ENCODE results near the gene VSIG10. TPM values are rescaled to one million over a fixed set of nuclear protein-coding genes. Genes with fewer than 3 reads are reported as not detected.

VSIG10 gene
- total RNA-seq, 4 donors from 2014 or later = 9.3 to 22.1 (median 17.0) TPM

DNA sequence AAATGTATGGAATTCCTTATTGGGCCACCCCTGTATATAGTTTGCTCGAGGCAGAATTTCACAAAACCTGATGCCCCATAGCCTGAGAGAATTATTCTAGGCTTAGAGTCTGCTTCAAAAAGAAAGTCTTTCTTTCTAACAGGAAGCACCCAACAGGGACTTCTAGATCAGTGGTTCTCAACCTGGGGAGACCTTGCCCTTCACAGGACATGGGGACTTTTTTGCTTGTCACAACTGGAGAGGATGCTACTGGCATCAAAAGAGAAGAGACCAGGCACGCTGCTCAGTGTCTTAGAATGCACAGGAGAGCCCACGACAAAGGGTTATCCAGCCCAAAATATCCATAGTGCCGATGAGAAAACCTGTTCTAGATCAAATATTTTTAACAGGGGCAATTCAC, 61.7 kb downstream of the VSIG10 start:
- no peak for DNase-seq
- no peaks in the 10 kb centered on the region for H3K27me3 ChIP-seq
- peaks cover 0 to 57% of the 10 kb centered on the region in 2 donors for H3K36me3 ChIP-seq
- no peak overlapping the region for H3K27ac ChIP-seq
- TF ChIP-seq POLR2A (IDR thresholded peaks at IDR 0.05) = no peak
- TF ChIP-seq, protein P1, sequence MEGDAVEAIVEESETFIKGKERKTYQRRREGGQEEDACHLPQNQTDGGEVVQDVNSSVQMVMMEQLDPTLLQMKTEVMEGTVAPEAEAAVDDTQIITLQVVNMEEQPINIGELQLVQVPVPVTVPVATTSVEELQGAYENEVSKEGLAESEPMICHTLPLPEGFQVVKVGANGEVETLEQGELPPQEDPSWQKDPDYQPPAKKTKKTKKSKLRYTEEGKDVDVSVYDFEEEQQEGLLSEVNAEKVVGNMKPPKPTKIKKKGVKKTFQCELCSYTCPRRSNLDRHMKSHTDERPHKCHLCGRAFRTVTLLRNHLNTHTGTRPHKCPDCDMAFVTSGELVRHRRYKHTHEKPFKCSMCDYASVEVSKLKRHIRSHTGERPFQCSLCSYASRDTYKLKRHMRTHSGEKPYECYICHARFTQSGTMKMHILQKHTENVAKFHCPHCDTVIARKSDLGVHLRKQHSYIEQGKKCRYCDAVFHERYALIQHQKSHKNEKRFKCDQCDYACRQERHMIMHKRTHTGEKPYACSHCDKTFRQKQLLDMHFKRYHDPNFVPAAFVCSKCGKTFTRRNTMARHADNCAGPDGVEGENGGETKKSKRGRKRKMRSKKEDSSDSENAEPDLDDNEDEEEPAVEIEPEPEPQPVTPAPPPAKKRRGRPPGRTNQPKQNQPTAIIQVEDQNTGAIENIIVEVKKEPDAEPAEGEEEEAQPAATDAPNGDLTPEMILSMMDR (IDR thresholded peaks at IDR 0.05 in 4 of 5, conservative IDR thresholded peaks at IDR 0.05 in 1 of 5) = no peak
- ATAC-seq = no peak
- intact Hi-C loops (cut with DNase I; ENCODE audit: low total_unique reads) (no loop called here), in situ Hi-C loops (cut with MboI; ENCODE audit: low sequenced_read_pairs in 4 of 4) (no loop called here)
- no peak overlapping the region for H3K4me3 ChIP-seq
- H3K9me3 ChIP-seq = no peaks in the 10 kb centered on the region
- H3K4me1 ChIP-seq = no peaks in the 10 kb centered on the region

- TF ChIP-seq POLR2A (IDR thresholded peaks at IDR 0.05) = no peak
- TF ChIP-seq, protein P1 (IDR thresholded peaks at IDR 0.05 in 4 of 5, conservative IDR thresholded peaks at IDR 0.05 in 1 of 5) = no peak
- ATAC-seq (no peak), DNase-seq (no peak)
- no peaks in the 10 kb centered on the region for H3K4me1 ChIP-seq
- no peaks in the 10 kb centered on the region for H3K27me3 ChIP-seq
- intact Hi-C loops (cut with DNase I; ENCODE audit: low total_unique reads) = no loop called here
- H3K9me3 ChIP-seq = no peaks in the 10 kb centered on the region
- no peak overlapping the region for H3K27ac ChIP-seq
- H3K36me3 ChIP-seq = peaks cover 0 to 97% of the 10 kb centered on the region in 2 donors
- in situ Hi-C loops (cut with MboI; ENCODE audit: low sequenced_read_pairs in 4 of 4) = no loop called here
- H3K4me3 ChIP-seq = no peak overlapping the region
These were observed 65.7 kb downstream of the VSIG10 start for GRCh38 chr12:118038137-118038536.

DNA sequence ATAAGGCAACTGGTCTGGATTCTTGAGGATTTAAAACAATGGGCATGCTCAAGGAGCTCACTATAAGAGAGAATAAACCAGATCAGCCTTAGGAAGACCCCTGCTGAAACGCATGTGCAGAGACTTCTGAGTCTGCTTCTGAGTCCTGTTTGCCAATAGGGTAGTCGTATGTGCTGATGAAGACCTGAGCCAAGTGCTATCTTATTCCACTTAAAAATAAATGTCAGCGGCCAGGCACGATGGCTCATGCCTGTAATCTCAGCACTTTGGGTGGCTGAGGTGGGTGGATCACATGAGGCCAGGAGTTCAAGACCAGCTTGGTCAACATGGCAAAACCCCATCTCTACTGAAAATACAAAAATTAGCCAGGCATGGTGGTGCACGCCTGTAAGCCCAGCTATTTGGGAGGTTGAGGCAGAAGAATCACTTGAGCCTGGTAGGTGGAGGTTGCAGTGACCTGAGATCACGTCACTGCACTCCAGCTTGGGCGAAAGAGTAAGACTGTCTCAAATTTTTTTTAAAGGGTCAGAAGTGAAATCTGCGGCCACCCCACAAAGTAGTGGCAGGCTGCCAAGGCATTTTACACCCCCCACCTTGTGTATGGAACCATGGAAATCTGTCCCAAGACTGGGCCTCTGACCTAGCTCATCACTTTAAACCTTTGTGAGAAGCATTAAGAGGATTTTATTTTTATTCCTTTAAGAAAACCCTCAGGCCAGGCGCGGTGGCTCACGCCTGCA, 67.0 kb downstream of the VSIG10 start:
- DNase-seq = no peak
- H3K36me3 ChIP-seq = peaks cover 0 to 96% of the 10 kb centered on the region in 2 donors
- no peaks in the 10 kb centered on the region for H3K9me3 ChIP-seq
- intact Hi-C loops (cut with DNase I; ENCODE audit: low total_unique reads) = no loop called here
- no peak for TF ChIP-seq POLR2A (IDR thresholded peaks at IDR 0.05)
- TF ChIP-seq, protein P1 (IDR thresholded peaks at IDR 0.05 in 4 of 5, conservative IDR thresholded peaks at IDR 0.05 in 1 of 5) = no peak
- in situ Hi-C loops (cut with MboI; ENCODE audit: low sequenced_read_pairs in 4 of 4) = no loop called here
- no peak overlapping the region for H3K4me3 ChIP-seq
- no peak for ATAC-seq
- no peak overlapping the region for H3K27ac ChIP-seq
- no peaks in the 10 kb centered on the region for H3K27me3 ChIP-seq
- no peaks in the 10 kb centered on the region for H3K4me1 ChIP-seq

GRCh38 chr12:118035190-118036041, 68.4 kb downstream of the VSIG10 start:
- peaks cover 0 to 94% of the 10 kb centered on the region in 2 donors for H3K36me3 ChIP-seq
- no peaks in the 10 kb centered on the region for H3K27me3 ChIP-seq
- DNase-seq = no peak
- no peak for TF ChIP-seq POLR2A (IDR thresholded peaks at IDR 0.05)
- TF ChIP-seq, protein P1 (IDR thresholded peaks at IDR 0.05 in 4 of 5, conservative IDR thresholded peaks at IDR 0.05 in 1 of 5) = no peak
- in situ Hi-C loops (cut with MboI; ENCODE audit: low sequenced_read_pairs in 4 of 4) (no loop called here), intact Hi-C loops (cut with DNase I; ENCODE audit: low total_unique reads) (no loop called here)
- ATAC-seq = no peak
- no peak overlapping the region for H3K27ac ChIP-seq
- H3K4me1 ChIP-seq = no peaks in the 10 kb centered on the region
- H3K9me3 ChIP-seq = no peaks in the 10 kb centered on the region
- H3K4me3 ChIP-seq = no peak overlapping the region

Data from gastrocnemius medialis (tissue), 4 donors.